Thyroid gland (tissue), 4 donors: ENCODE data around the gene NCAPH2. TPM values are rescaled to one million over a fixed set of nuclear protein-coding genes. Genes with fewer than 3 reads are reported as not detected.

Experiments
- DNase-seq, 2 donors: peaks; one replicate each; pipeline ENCODE4 v3.0.0-alpha.2; 2019
- H3K27ac ChIP-seq, 3 donors: fragments of 200-600 bp; sonication (generic); 1 replicate in 2 of 3; 2 replicates in 1 of 3; pipeline ENCODE4 v1.5.1; 2016 to 2019; ENCODE audit warnings: mild to moderate bottlenecking in 1 of 3, moderate library complexity in 1 of 3
- H3K27me3 ChIP-seq: fragments of 200-600 bp; sonication (generic); one replicate; pipeline ENCODE4 v1.5.1; 2019
- H3K36me3 ChIP-seq, 2 donors: fragments of 200-600 bp; sonication (generic); one replicate each; pipeline ENCODE4 v1.5.1; 2016 to 2019
- H3K4me1 ChIP-seq, 2 donors: fragments of 200-600 bp; sonication (generic); one replicate each; pipeline ENCODE4 v1.5.1; 2017 to 2019
- H3K4me3 ChIP-seq, 3 donors: fragments of 200-600 bp; sonication (generic); replicated peaks in 1 of 3; 1 replicate in 2 of 3; 2 replicates in 1 of 3; pipeline ENCODE4 v1.5.1; 2016; ENCODE audit warnings: mild to moderate bottlenecking in 1 of 3
- H3K9me3 ChIP-seq: fragments of 200-600 bp; sonication (generic); one replicate; pipeline ENCODE4 v1.5.1; 2017
- CTCF ChIP-seq, 6 experiments: fragments of 200-600 bp in 3 of 6; fragments of 450-650 bp in 3 of 6; sonication (generic) in 3 of 6; IDR thresholded peaks; one replicate each; pipeline ENCODE4 v1.5.1; 2016 to 2019; ENCODE audit warnings: antibody characterized with exemption in 6 of 6, mild to moderate bottlenecking in 2 of 6, inconsistent platforms in 1 of 6, moderate library complexity in 1 of 6
- POLR2A ChIP-seq, 2 donors: fragments of 450-650 bp; IDR thresholded peaks; one replicate each; pipeline ENCODE4 v1.6.1; 2017; ENCODE audit warnings: antibody characterized with exemption in 2 of 2, mild to moderate bottlenecking in 2 of 2, moderate library complexity in 1 of 2
- WGBS, 2 donors: methylation state at CpG; one replicate each; pipeline ENCODE4 v1.1.5; 2017; 5-methylcytosine and 5-hydroxymethylcytosine counted together
- intact Hi-C: fragments of 100-400 bp; cut with DNase I; formaldehyde crosslinking; loops from one replicate; pipeline ENCODE4 v1.15.1; 2023
- total RNA-seq, 4 donors: library from RNA; depleted of rRNA; stranded (reverse); fragments of >200 nt; gene quantifications; one replicate each; pipeline ENCODE4 v1.2.3, GENCODE V29; 2016

Gene NCAPH2
- total RNA-seq, 4 donors from 2014 or later, result 39.6 to 47.5 (median 43.1) TPM

DNA sequence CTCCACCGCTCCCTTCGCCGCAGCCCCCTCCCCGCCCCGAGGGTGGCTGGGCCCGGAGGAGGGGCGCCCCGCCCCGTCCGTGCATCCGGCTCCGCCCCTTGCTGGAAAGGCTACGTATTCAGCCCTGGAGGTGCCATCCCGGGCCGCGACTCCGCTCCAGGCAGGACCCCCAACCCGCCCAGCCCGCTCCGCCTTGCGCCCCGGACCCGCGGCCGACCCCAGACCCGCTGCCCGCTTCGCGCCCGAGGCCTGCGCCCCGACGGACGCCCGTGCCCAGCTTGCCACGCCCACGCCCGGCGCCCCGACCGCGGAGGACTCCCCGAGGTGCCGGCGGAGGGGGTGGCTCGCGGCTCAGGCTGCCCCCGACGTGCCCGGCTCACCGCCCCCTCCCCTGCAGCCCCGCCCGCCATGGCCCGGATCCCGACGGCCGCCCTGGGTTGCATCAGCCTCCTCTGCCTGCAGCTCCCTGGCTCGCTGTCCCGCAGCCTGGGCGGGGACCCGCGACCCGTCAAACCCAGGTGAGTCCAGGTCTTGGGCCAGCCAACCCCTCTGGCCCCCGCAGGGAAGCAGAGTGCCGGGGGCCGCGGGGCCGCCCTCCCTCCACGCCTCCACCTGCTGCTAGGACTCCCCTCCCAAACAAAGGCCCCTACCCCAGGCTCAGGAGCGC is 26.5 kb upstream of the NCAPH2 start, which contains the start of gene ADM2:
TSS of gene ADM2 (plus strand) at position 104 of the 667 bp plus-strand sequence. CDS start at position 409, 305 bp downstream.
- TF ChIP-seq CTCF (IDR thresholded peaks at IDR 0.05) (no peak), POLR2A (IDR thresholded peaks at IDR 0.05) (peak in 1 of 2 donors; percentile 50)
- peak; percentile 68 for DNase-seq
- H3K27me3 ChIP-seq, result no peaks in the 10 kb centered on the region
- H3K4me3 ChIP-seq, result peak within 1 kb of the TSS; percentile 24 to 58 (median 54)
- no peaks in the 10 kb centered on the region for H3K9me3 ChIP-seq
- WGBS, 2 donors, result 0 to 5% methylated on average over 4 to 13 of the region's 70 CpGs
- H3K27ac ChIP-seq, result peak within 1 kb of the TSS; percentile 73 to 92 (median 86)
- intact Hi-C loops, result no loop called here
- H3K36me3 ChIP-seq, result no peaks in the 10 kb centered on the region
- peaks cover 51 to 61% of the 10 kb centered on the region in 2 donors for H3K4me1 ChIP-seq

DNA sequence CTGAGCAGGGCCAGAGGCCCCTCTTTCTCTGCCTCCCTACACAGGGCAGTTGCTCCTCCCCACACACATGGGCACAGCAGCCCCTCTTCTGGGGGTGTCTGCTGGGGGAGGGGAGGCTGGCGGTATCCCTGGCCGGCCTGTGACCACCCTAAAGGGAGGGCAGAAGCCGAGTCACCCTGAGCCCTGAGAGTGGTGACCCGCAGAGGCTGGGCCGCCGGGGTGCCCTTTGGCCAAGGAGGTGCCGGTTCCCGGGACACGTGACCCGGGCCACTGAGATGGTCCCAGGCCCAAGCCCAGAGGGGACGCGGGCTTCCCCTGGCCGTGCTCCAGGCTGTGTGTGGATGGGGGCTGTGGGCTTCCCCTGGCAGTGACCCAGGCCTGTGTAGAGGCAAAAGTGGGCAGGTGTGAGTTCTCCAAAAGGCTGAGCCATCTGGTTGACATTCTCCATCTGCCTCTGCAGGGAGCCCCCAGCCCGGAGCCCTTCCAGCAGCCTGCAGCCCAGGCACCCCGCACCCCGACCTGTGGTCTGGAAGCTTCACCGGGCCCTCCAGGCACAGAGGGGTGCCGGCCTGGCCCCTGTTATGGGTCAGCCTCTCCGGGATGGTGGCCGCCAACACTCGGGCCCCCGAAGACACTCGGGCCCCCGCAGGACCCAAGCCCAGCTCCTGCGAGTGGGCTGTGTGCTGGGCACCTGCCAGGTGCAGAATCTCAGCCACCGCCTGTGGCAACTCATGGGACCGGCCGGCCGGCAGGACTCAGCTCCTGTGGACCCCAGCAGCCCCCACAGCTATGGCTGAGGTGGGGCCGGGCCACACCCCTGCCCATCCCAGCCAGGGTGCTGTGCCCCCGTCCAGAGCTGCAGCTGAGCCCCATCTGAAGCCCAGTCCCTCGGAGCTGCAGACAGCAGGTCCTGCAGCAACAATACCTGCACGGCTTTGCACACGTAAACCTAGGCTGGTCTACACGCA is 25.6 kb upstream of the NCAPH2 start:
- no peaks in the 10 kb centered on the region for H3K27me3 ChIP-seq
- intact Hi-C loops, result no loop called here

GRCh38 chr22:50483106-50483505 is 24.9 kb upstream of the NCAPH2 start:
- H3K4me3 ChIP-seq, result peak overlapping the region in 1 of 3 donors; percentile 54
- DNase-seq, result no peak
- peak overlapping the region; percentile 80 to 92 (median 86) for H3K27ac ChIP-seq
- 79 to 90% methylated on average over 6 to 8 of the region's 10 CpGs for WGBS, 2 donors
- TF ChIP-seq POLR2A (IDR thresholded peaks at IDR 0.05) (no peak), CTCF (IDR thresholded peaks at IDR 0.05) (no peak)
- H3K27me3 ChIP-seq, result no peaks in the 10 kb centered on the region
- no peaks in the 10 kb centered on the region for H3K9me3 ChIP-seq
- H3K4me1 ChIP-seq, result peaks cover 58 to 76% of the 10 kb centered on the region in 2 donors
- intact Hi-C loops, result no loop called here
- no peaks in the 10 kb centered on the region for H3K36me3 ChIP-seq

More for the DNA sequence above, 25.6 kb upstream of the NCAPH2 start:
- H3K4me3 ChIP-seq, result peak overlapping the region; percentile 24 to 58 (median 54)
- H3K27ac ChIP-seq, result peak overlapping the region; percentile 80 to 92 (median 86)
- DNase-seq, result peak; percentile 43 to 52
- H3K4me1 ChIP-seq, result peaks cover 58 to 69% of the 10 kb centered on the region in 2 donors
- no peak for TF ChIP-seq CTCF (IDR thresholded peaks at IDR 0.05)
- no peak for TF ChIP-seq POLR2A (IDR thresholded peaks at IDR 0.05)
- no peaks in the 10 kb centered on the region for H3K9me3 ChIP-seq
- 83 to 90% methylated on average over 4 of the region's 35 CpGs for WGBS, 2 donors
- H3K36me3 ChIP-seq, result no peaks in the 10 kb centered on the region

GRCh38 chr22:50483556-50483955 is 24.5 kb upstream of the NCAPH2 start:
- Histone ChIP-seq H3K36me3 (no peaks in the 10 kb centered on the region), H3K9me3 (no peaks in the 10 kb centered on the region), H3K4me1 (peaks cover 58 to 77% of the 10 kb centered on the region in 2 donors), H3K27ac (peak overlapping the region; percentile 80 to 92 (median 86)), H3K27me3 (no peaks in the 10 kb centered on the region), H3K4me3 (no peak overlapping the region)
- DNase-seq, result no peak
- TF ChIP-seq CTCF (IDR thresholded peaks at IDR 0.05) (no peak), POLR2A (IDR thresholded peaks at IDR 0.05) (no peak)
- intact Hi-C loops, result no loop called here
- 82 to 89% methylated on average over 5 to 6 of the region's 8 CpGs for WGBS, 2 donors
